ENCODE results near the gene SOST. TPM values are rescaled to one million over a fixed set of nuclear protein-coding genes. Genes with fewer than 3 reads are reported as not detected.

SOST gene
- total RNA-seq, 1 donor from 2014 or later: not detected

- ATAC-seq: no peak
- Histone ChIP-seq H3K27ac (no peak overlapping the region), H3K4me1 (peaks cover 19% of the 10 kb centered on the region), H3K36me3 (no peaks in the 10 kb centered on the region), H3K9me3 (no peaks in the 10 kb centered on the region), H3K27me3 (ENCODE audit: low read depth) (peaks cover 38% of the 10 kb centered on the region), H3K4me3 (no peak overlapping the region)
- intact Hi-C loops (cut with DNase I): no loop called here
- no peak for TF ChIP-seq CTCF (IDR thresholded peaks at IDR 0.05)
- DNase-seq: no peak
These were observed 2.4 kb downstream of the SOST start for GRCh38 chr17:43756201-43756600.

GRCh38 chr17:43755389-43755875 is 3.2 kb downstream of the SOST start:
- H3K4me3 ChIP-seq: peak overlapping the region; percentile 25
- intact Hi-C loops (cut with DNase I): no loop called here
- DNase-seq (no peak), ATAC-seq (no peak)
- H3K27me3 ChIP-seq (ENCODE audit: low read depth): peaks cover 42% of the 10 kb centered on the region
- H3K36me3 ChIP-seq: no peaks in the 10 kb centered on the region
- no peaks in the 10 kb centered on the region for H3K9me3 ChIP-seq
- no peak for TF ChIP-seq CTCF (IDR thresholded peaks at IDR 0.05)
- H3K27ac ChIP-seq: no peak overlapping the region
- peaks cover 19% of the 10 kb centered on the region for H3K4me1 ChIP-seq

GRCh38 chr17:43754947-43755346 is 3.6 kb downstream of the SOST start:
- peaks cover 44% of the 10 kb centered on the region for H3K27me3 ChIP-seq (ENCODE audit: low read depth)
- H3K4me1 ChIP-seq: peaks cover 19% of the 10 kb centered on the region
- no peak for TF ChIP-seq CTCF (IDR thresholded peaks at IDR 0.05)
- no peak for DNase-seq
- no peaks in the 10 kb centered on the region for H3K36me3 ChIP-seq
- no peak overlapping the region for H3K27ac ChIP-seq
- no peak for ATAC-seq
- H3K9me3 ChIP-seq: no peaks in the 10 kb centered on the region
- peak overlapping the region; percentile 25 for H3K4me3 ChIP-seq
- intact Hi-C loops (cut with DNase I): no loop called here

- Histone ChIP-seq H3K4me3 (no peak overlapping the region), H3K4me1 (peaks cover 19% of the 10 kb centered on the region), H3K27me3 (ENCODE audit: low read depth) (peaks cover 42% of the 10 kb centered on the region), H3K36me3 (no peaks in the 10 kb centered on the region), H3K9me3 (no peaks in the 10 kb centered on the region), H3K27ac (no peak overlapping the region)
- TF ChIP-seq CTCF (IDR thresholded peaks at IDR 0.05): no peak
- ATAC-seq: no peak
- intact Hi-C loops (cut with DNase I): no loop called here
- no peak for DNase-seq
These were observed 5.0 kb downstream of the SOST start for GRCh38 chr17:43753493-43754129.

GRCh38 chr17:43750153-43750552 is 8.4 kb downstream of the SOST start:
- peaks cover 16% of the 10 kb centered on the region for H3K27me3 ChIP-seq (ENCODE audit: low read depth)
- no peaks in the 10 kb centered on the region for H3K9me3 ChIP-seq
- no peaks in the 10 kb centered on the region for H3K36me3 ChIP-seq
- no peak overlapping the region for H3K4me3 ChIP-seq
- H3K27ac ChIP-seq: no peak overlapping the region
- H3K4me1 ChIP-seq: peaks cover 26% of the 10 kb centered on the region
- DNase-seq (no peak), ATAC-seq (no peak)
- TF ChIP-seq CTCF (IDR thresholded peaks at IDR 0.05): no peak
- intact Hi-C loops (cut with DNase I): no loop called here
